Calu3 (cell line): Measurements from ENCODE around the gene CFAP97D2. TPM values are rescaled to one million over a fixed set of nuclear protein-coding genes. Genes with fewer than 3 reads are reported as not detected.

ENCODE experiments used
- Bru-seq: library from RNA; stranded (reverse); fragments of 400-500 nt; gene quantifications from one replicate; lab custom pipeline; 2021; lab: Mats Ljungman, UMichigan
- BruChase-seq, 2 experiments: library from RNA; stranded (reverse); fragments of 400-500 nt; gene quantifications; one replicate each; lab custom pipeline; 2021; lab: Mats Ljungman, UMichigan
- BruUV-seq: library from RNA; stranded (reverse); fragments of 400-500 nt; replicated peaks from 2 replicates; lab custom pipeline; 2021; lab: Mats Ljungman, UMichigan
- CTCF ChIA-PET: fragments of 300-600 bp; sonication (Branson Sonifier 250); formaldehyde crosslinking; loops from one replicate; lab custom pipeline; 2022; ENCODE audit warnings: antibody characterized with exemption; lab: Charles Lee
- DNase-seq: peaks from one replicate; pipeline ENCODE4 v3.0.0; 2022
- H3K27ac Mint-ChIP-seq: one replicate; pipeline ENCODE4 v1.8.0; 2022; ENCODE audit warnings: mixed read lengths; ENCODE audit not compliant: unreplicated experiment
- H3K27me3 Mint-ChIP-seq: one replicate; pipeline ENCODE4 v1.8.0; 2022; ENCODE audit warnings: mixed read lengths; ENCODE audit not compliant: unreplicated experiment
- H3K36me3 Mint-ChIP-seq: one replicate; pipeline ENCODE4 v1.8.0; 2022; ENCODE audit warnings: mild to moderate bottlenecking, moderate library complexity, mixed read lengths; ENCODE audit not compliant: insufficient read depth, unreplicated experiment
- H3K4me1 Mint-ChIP-seq: one replicate; pipeline ENCODE4 v1.8.0; 2022; ENCODE audit warnings: mild to moderate bottlenecking, low read depth, mixed read lengths; ENCODE audit not compliant: unreplicated experiment
- H3K4me3 Mint-ChIP-seq: one replicate; pipeline ENCODE4 v1.8.0; 2022; ENCODE audit warnings: mild to moderate bottlenecking, low read depth, moderate library complexity, mixed read lengths; ENCODE audit not compliant: unreplicated experiment
- H3K9me3 Mint-ChIP-seq: one replicate; pipeline ENCODE4 v1.8.0; 2022; ENCODE audit warnings: low read depth, mixed read lengths; ENCODE audit not compliant: unreplicated experiment
- intact Hi-C: fragments of 100-400 bp; cut with micrococcal nuclease; formaldehyde crosslinking; loops from one replicate; pipeline ENCODE4 v1.10.0; 2022; ENCODE audit not compliant: unreplicated experiment
- long read RNA-seq: library from polyadenylated mRNA; stranded (forward); transcript quantifications from one replicate; pipeline ENCODE4 v2.0.0, GENCODE V29; 2022
- total RNA-seq: library from RNA; stranded (reverse); gene quantifications from 2 replicates; pipeline ENCODE4 v1.2.3, GENCODE V29; 2022
- TF ChIP-seq, protein P1 (sequence below): fragments of 200-600 bp; IDR thresholded peaks from one replicate; pipeline ENCODE4 v1.8.0; 2022; ENCODE audit warnings: antibody characterized with exemption; ENCODE audit not compliant: unreplicated experiment

The CFAP97D2 gene
- total RNA-seq: not detected in 2 replicates
- not detected for Bru-seq, nascent RNA
- BruChase-seq, experiment 1, labeled RNA remaining after a 6-hour chase: percentile 2 among the genes with signal in this experiment
- BruChase-seq, experiment 2, labeled RNA remaining after a 2-hour chase: not detected
- long read RNA-seq: 0 reads

DNA sequence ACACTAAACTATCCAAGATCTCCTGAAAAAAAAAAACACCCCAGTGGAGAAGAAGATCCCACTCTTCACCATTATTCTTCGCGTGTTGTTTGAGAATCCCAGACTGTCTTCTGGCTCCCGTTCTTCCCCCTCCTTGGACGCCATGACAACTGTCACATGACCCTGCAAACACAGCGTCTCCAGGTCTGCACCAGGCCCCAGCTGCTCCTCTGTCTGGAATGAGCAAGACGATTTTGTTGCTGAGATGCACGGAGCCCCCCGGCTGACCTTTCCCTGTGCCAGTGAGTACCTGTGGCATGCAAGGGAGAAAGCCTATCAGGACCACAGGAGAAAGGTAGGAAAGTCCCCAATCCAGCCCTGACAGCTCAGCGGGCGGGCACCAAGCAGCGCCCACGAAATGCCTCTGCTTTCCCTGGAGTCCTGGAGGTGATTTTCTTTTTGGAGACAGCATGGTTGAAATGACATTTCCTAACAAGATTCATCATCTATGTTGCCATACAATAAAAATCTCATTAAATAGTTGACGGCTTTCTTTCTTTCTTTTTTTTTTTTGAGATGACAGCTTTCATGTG lies at the start of gene CFAP97D2:
Gene CFAP97D2 (plus strand): TSS at position 171 of the 572 bp plus-strand sequence. CDS start 74 bp downstream, at position 245.
- H3K4me1 Mint-ChIP-seq: no peaks in the 10 kb centered on the region
- CTCF ChIA-PET: no interaction called here
- no peak within 1 kb of the TSS for H3K4me3 Mint-ChIP-seq
- peaks cover 19% of the 10 kb centered on the region for H3K27me3 Mint-ChIP-seq
- peaks cover 3% of the 10 kb centered on the region for H3K9me3 Mint-ChIP-seq
- no peak within 1 kb of the TSS for H3K27ac Mint-ChIP-seq
- intact Hi-C loops: no loop called here
- DNase-seq: no peak
- no peaks in the 10 kb centered on the region for H3K36me3 Mint-ChIP-seq
- TF ChIP-seq, protein P1, sequence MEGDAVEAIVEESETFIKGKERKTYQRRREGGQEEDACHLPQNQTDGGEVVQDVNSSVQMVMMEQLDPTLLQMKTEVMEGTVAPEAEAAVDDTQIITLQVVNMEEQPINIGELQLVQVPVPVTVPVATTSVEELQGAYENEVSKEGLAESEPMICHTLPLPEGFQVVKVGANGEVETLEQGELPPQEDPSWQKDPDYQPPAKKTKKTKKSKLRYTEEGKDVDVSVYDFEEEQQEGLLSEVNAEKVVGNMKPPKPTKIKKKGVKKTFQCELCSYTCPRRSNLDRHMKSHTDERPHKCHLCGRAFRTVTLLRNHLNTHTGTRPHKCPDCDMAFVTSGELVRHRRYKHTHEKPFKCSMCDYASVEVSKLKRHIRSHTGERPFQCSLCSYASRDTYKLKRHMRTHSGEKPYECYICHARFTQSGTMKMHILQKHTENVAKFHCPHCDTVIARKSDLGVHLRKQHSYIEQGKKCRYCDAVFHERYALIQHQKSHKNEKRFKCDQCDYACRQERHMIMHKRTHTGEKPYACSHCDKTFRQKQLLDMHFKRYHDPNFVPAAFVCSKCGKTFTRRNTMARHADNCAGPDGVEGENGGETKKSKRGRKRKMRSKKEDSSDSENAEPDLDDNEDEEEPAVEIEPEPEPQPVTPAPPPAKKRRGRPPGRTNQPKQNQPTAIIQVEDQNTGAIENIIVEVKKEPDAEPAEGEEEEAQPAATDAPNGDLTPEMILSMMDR: no peak
- no TSS peak for BruUV-seq

DNA sequence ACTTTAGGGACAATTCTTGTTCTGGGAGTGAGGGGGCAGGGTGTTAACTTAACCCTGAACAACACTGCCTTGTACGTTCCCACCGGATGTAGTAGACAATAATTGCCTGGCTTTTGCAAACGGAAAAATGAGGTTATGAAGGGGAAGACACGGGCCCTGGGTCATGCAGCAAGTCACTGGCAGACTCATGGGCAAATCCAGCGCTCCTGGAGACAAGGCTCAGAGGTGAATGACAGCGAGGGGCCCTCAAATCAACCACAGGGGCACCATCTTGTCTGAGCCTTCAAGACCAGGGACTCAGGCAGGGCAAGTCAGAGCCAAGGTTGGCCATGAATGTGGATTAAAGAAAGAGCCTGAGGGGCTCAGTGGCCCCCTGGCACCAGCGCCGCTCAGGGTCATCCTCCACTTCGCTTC lies 49.4 kb upstream of the CFAP97D2 start:
- TF ChIP-seq, protein P1: no peak
- no peak for DNase-seq
- Mint-ChIP-seq H3K4me1 (peaks cover 6% of the 10 kb centered on the region), H3K9me3 (no peaks in the 10 kb centered on the region), H3K27me3 (peaks cover 11% of the 10 kb centered on the region), H3K4me3 (no peak overlapping the region), H3K27ac (no peak overlapping the region), H3K36me3 (peaks cover 8% of the 10 kb centered on the region)
- intact Hi-C loops: no loop called here
- no TSS peak for BruUV-seq
- CTCF ChIA-PET: interaction anchor here (0.6 kb wide), 1 partner anchor 28 kb away, joined by 3 read pairs; no protein-coding TSS in a partner anchor

DNA sequence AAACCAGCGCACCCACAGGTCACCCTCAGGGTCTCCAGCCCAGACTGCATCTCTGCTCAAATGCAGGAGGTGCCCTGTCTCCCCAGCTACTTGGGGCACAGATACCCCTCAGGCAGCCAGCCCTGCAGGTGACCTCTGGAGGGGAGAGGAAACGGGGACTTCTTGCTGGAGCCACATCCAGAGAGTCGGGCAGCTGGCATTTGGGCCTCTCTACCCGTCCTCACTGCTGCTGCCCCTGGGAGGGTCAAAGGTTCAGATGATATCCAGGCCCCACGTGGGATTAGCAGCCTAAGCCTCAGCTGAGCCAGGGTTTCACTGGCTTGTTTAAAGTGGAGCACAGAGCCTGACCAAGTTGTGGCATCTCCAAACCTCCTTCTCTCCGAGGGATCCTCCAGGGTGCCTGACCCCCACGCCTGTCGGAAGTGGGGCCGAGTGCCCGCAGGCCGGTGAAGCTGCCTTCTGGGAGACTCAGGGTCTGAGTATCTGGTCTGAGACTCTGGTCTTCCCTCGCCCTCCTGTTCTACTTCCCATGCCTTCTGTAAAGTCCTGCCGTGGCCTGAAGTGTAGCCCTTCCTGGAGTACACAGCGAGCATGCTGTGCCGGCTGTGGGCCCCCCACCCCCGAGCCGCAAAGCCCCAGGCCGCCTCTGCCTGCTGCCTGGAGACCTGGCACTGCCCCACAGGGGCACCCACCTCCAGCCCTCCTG lies 48.8 kb upstream of the CFAP97D2 start:
- CTCF ChIA-PET: no interaction called here
- Mint-ChIP-seq H3K4me1 (peaks cover 6% of the 10 kb centered on the region), H3K9me3 (no peaks in the 10 kb centered on the region), H3K27ac (no peak overlapping the region), H3K4me3 (no peak overlapping the region), H3K36me3 (peaks cover 8% of the 10 kb centered on the region), H3K27me3 (peaks cover 11% of the 10 kb centered on the region)
- DNase-seq: no peak
- intact Hi-C loops: no loop called here
- TF ChIP-seq, protein P1: no peak
- BruUV-seq: no TSS peak

DNA sequence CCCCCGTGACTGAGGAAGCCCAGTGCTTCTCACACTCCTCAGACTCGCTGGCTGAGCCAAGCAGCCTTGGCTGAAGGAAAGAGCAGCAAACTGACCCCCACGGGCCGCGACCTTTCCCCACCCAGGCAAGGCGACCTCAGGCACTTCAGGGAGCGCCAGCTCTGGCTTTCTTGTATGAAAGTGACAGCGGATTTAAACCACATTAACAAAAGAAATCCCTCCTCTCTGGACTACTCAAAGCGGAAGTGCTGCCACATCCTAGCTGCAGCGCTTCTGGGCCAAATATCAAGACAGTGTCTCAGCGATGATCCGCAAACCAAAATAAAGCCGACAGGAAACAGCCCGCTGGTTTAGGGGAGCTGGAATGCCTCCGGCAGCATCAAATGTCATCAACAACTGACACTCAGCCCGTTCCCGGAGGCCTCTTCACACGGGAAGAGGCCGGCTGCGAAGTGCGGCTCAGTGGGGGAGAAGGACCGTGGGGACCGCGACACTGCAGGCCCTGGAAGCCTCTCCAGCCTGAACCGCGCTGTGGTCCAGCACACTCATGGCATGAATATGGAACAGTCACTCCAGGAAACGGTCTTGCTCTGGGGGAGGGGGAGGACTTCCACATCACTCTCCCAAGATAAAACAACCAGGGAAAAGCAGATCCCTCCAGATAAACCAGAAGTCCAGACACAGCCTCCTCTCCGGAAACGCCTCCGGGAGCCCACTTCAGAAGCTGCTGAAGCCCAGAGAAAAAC lies 48.0 kb upstream of the CFAP97D2 start:
- Mint-ChIP-seq H3K9me3 (no peaks in the 10 kb centered on the region), H3K4me1 (peaks cover 6% of the 10 kb centered on the region), H3K36me3 (peaks cover 8% of the 10 kb centered on the region), H3K27ac (no peak overlapping the region), H3K27me3 (peaks cover 11% of the 10 kb centered on the region), H3K4me3 (peak overlapping the region; percentile 73)
- intact Hi-C loops: no loop called here
- BruUV-seq: no TSS peak
- TF ChIP-seq, protein P1: no peak
- CTCF ChIA-PET: no interaction called here
- no peak for DNase-seq
